CD8-positive, alpha-beta memory T cell (primary cell): ENCODE data around the gene MAOA. TPM values are rescaled to one million over a fixed set of nuclear protein-coding genes. Genes with fewer than 3 reads are reported as not detected.

ENCODE experiments used
- CTCF ChIA-PET: fragments of 350-600 bp; sonication (Branson Sonifier 250); formaldehyde crosslinking; loops from one replicate; lab custom pipeline; 2021; ENCODE audit warnings: antibody characterized with exemption; lab: Charles Lee
- POLR2A ChIA-PET: fragments of 350-600 bp; sonication (Branson Sonifier 250); formaldehyde crosslinking; loops from one replicate; lab custom pipeline; 2021; ENCODE audit warnings: antibody characterized with exemption; lab: Charles Lee
- DNase-seq, 5 donors: peaks; one replicate each; pipeline versions ENCODE4 v3.0.0 to v3.0.0-alpha.2; 2020 to 2022; ENCODE audit warnings: mixed read lengths in 1 of 5
- H3K27ac ChIP-seq: one replicate; pipeline ENCODE4 v1.7.0; 2013; ENCODE audit warnings: low read depth, mild to moderate bottlenecking, low read length, moderate library complexity
- H3K27me3 ChIP-seq: 2 replicates; pipeline ENCODE4 v1.7.0; 2013; ENCODE audit warnings: low read length, mild to moderate bottlenecking; ENCODE audit not compliant: insufficient read depth, poor library complexity, severe bottlenecking
- H3K36me3 ChIP-seq: 2 replicates; pipeline ENCODE4 v1.7.0; 2013; ENCODE audit warnings: mild to moderate bottlenecking, low read length, moderate library complexity; ENCODE audit not compliant: insufficient read depth
- H3K4me1 ChIP-seq: 2 replicates; pipeline ENCODE4 v1.7.0; 2013; ENCODE audit warnings: mild to moderate bottlenecking, low read length, moderate library complexity; ENCODE audit not compliant: insufficient read depth
- H3K4me3 ChIP-seq: 2 replicates; pipeline ENCODE4 v1.7.0; 2013; ENCODE audit warnings: mild to moderate bottlenecking, low read length
- H3K9me3 ChIP-seq: 2 replicates; pipeline ENCODE4 v1.7.0; 2013; ENCODE audit warnings: mild to moderate bottlenecking, low read length
- H3K27ac Mint-ChIP-seq, 8 donors: one replicate each; pipeline ENCODE4 v1.8.0; 2020 to 2021; ENCODE audit warnings: mixed read lengths in 8 of 8, mild to moderate bottlenecking in 6 of 8, inconsistent platforms in 3 of 8, moderate library complexity in 3 of 8
- H3K27me3 Mint-ChIP-seq, 2 donors: one replicate each; pipeline ENCODE4 v1.8.0; 2020 to 2021; ENCODE audit warnings: mixed read lengths in 2 of 2, mild to moderate bottlenecking in 1 of 2, moderate library complexity in 1 of 2
- H3K36me3 Mint-ChIP-seq, 3 donors: one replicate each; pipeline ENCODE4 v1.8.0; 2020 to 2021; ENCODE audit warnings: mixed read lengths in 3 of 3, inconsistent platforms in 1 of 3, mild to moderate bottlenecking in 1 of 3
- H3K4me1 Mint-ChIP-seq, 3 donors: one replicate each; pipeline ENCODE4 v1.8.0; 2020 to 2021; ENCODE audit warnings: mixed read lengths in 3 of 3, inconsistent platforms in 1 of 3, mild to moderate bottlenecking in 1 of 3
- H3K4me3 Mint-ChIP-seq, 7 donors: one replicate each; pipeline ENCODE4 v1.8.0; 2020 to 2021; ENCODE audit warnings: mixed read lengths in 7 of 7, mild to moderate bottlenecking in 6 of 7, moderate library complexity in 4 of 7, inconsistent platforms in 2 of 7
- H3K9me3 Mint-ChIP-seq, 5 donors: one replicate each; pipeline ENCODE4 v1.8.0; 2020 to 2022; ENCODE audit warnings: mixed read lengths in 5 of 5, mild to moderate bottlenecking in 3 of 5, moderate library complexity in 2 of 5, inconsistent platforms in 1 of 5
- polyA plus RNA-seq: library from polyadenylated mRNA; unstranded; fragments of 300-500 nt; fragmentation: Illumina TruSeq; gene quantifications from one replicate; pipeline ENCODE4 v1.2.3, GENCODE V29; 2021
- total RNA-seq, 2 experiments: library from RNA; stranded (reverse); gene quantifications; one replicate each; pipeline ENCODE4 v1.2.3, GENCODE V29; 2021

MAOA gene
- total and polyA plus RNA-seq, 3 experiments from 2014 or later: 4.4 to 22.5 (median 19.1) TPM

DNA sequence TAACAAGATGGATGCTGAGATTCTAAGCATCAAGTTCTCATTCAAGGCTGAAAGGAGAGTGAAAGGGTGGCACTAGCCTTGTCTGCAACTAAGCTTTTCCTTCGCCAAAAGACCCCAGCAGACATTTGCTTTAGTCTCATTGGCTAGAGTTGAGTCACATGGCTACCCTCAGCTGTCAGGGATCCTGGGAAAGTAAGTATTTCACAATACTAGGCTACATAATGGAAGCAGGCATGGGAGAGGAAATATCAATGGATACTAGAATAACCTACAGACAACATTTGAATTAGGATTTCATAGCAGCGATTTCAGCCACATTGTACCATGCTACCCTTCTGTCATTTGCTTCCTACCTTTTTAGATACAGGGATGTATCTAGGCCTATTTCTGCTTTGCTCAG, 29.1 kb downstream of the MAOA start:
- CTCF ChIA-PET: no interaction called here
- H3K9me3 ChIP-seq: no peaks in the 10 kb centered on the region
- Mint-ChIP-seq H3K4me3 (no peak overlapping the region), H3K4me1 (no peaks in the 10 kb centered on the region), H3K27me3 (peaks cover 2 to 11% of the 10 kb centered on the region in 2 donors), H3K27ac (no peak overlapping the region), H3K9me3 (peaks cover 0 to 2% (median 0%) of the 10 kb centered on the region in 5 donors), H3K36me3 (no peaks in the 10 kb centered on the region)
- DNase-seq: no peak
- H3K4me3 ChIP-seq: no peak overlapping the region
- H3K36me3 ChIP-seq: no peaks in the 10 kb centered on the region
- H3K27ac ChIP-seq: no peak overlapping the region
- H3K27me3 ChIP-seq: no peaks in the 10 kb centered on the region
- no peaks in the 10 kb centered on the region for H3K4me1 ChIP-seq
- POLR2A ChIA-PET: no interaction called here

DNA sequence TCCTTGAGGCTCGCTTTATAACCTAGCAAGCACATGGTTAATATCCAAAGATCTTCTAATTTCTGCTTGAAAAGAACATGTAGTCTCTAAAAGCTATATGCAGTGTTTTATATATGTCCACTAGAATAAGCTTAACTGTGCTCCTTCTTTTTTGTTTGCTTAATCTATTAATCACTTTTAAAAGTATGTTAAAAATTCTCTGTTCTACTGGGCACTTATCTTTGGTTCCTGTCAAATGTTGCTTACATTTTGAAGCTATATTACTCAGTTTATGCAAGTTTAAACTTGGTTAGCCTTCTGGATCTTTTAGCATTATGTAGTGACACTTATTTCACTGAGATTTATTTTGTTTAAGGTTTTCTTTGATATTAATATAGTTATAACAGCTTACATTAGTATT, 32.5 kb downstream of the MAOA start:
- Histone ChIP-seq H3K27ac (no peak overlapping the region), H3K4me3 (no peak overlapping the region), H3K9me3 (no peaks in the 10 kb centered on the region), H3K36me3 (no peaks in the 10 kb centered on the region), H3K27me3 (no peaks in the 10 kb centered on the region), H3K4me1 (no peaks in the 10 kb centered on the region)
- no peaks in the 10 kb centered on the region for H3K36me3 Mint-ChIP-seq
- no peak for DNase-seq
- H3K27me3 Mint-ChIP-seq: peaks cover 6 to 11% of the 10 kb centered on the region in 2 donors
- H3K27ac Mint-ChIP-seq: no peak overlapping the region
- POLR2A ChIA-PET: no interaction called here
- no peak overlapping the region for H3K4me3 Mint-ChIP-seq
- no peaks in the 10 kb centered on the region for H3K4me1 Mint-ChIP-seq
- H3K9me3 Mint-ChIP-seq: peaks cover 0 to 2% (median 0%) of the 10 kb centered on the region in 5 donors
- CTCF ChIA-PET: no interaction called here

GRCh38 chrX:43693602-43694406, 37.7 kb downstream of the MAOA start:
- no peak for DNase-seq
- H3K9me3 Mint-ChIP-seq: no peaks in the 10 kb centered on the region
- H3K4me3 Mint-ChIP-seq: no peak overlapping the region
- ChIA-PET CTCF (interaction anchor here (1.3 kb wide), 1 partner anchor 11 kb away, joined by 3 read pairs; no protein-coding TSS in a partner anchor), POLR2A (no interaction called here)
- Histone ChIP-seq H3K27me3 (no peaks in the 10 kb centered on the region), H3K36me3 (no peaks in the 10 kb centered on the region), H3K4me1 (no peaks in the 10 kb centered on the region), H3K9me3 (no peaks in the 10 kb centered on the region), H3K27ac (no peak overlapping the region), H3K4me3 (no peak overlapping the region)
- H3K27me3 Mint-ChIP-seq: peaks cover 4 to 10% of the 10 kb centered on the region in 2 donors
- H3K36me3 Mint-ChIP-seq: no peaks in the 10 kb centered on the region
- H3K27ac Mint-ChIP-seq: no peak overlapping the region
- no peaks in the 10 kb centered on the region for H3K4me1 Mint-ChIP-seq

DNA sequence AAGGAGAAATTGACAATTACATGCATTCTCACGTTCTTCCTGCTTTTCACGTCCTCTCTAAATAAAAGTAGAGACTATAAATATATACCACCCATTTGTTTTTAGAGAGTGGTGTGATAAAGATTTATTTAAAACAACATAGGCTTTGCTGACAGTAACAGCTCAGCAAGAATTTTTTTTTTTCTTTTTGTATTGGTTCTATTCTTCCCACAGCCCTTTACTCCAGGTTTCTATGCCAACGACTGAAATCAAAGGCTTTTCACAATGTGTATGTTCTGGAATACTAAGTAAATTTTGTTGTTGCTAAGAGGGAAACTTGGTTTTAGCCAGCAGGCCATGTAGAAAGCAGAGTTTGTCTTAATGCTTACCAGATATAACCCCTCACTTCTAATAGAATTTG, 43.4 kb downstream of the MAOA start:
- Mint-ChIP-seq H3K4me1 (no peaks in the 10 kb centered on the region), H3K9me3 (peaks cover 0 to 1% (median 0%) of the 10 kb centered on the region in 5 donors), H3K4me3 (no peak overlapping the region), H3K27me3 (peaks cover 12 to 15% of the 10 kb centered on the region in 2 donors), H3K36me3 (no peaks in the 10 kb centered on the region), H3K27ac (no peak overlapping the region)
- DNase-seq: no peak
- no peaks in the 10 kb centered on the region for H3K4me1 ChIP-seq
- H3K27me3 ChIP-seq: no peaks in the 10 kb centered on the region
- POLR2A ChIA-PET: no interaction called here
- H3K36me3 ChIP-seq: no peaks in the 10 kb centered on the region
- CTCF ChIA-PET: no interaction called here
- H3K4me3 ChIP-seq: no peak overlapping the region
- H3K9me3 ChIP-seq: no peaks in the 10 kb centered on the region
- H3K27ac ChIP-seq: no peak overlapping the region

DNA sequence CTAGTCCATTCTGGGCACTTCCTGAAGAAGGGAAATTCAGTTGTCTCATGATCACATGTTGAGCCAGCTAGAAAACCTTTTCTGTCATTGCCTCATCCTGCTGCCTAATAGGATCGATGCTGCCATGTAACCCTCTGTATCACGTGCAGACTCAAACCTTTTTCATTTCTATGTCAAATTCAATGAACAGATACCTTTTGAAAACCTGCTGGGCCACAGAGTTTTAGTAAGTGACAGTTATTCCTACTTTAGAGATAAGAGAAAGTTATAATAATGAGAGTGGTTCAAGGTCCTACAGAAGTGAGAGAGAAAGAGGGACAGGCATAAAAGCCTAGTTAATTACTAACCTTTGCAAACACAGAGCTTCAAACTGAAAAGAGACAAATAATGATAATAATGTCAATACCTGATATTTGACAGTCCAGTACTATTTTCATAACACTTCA, 46.0 kb downstream of the MAOA start:
- DNase-seq: no peak
- peaks cover 0 to 1% (median 0%) of the 10 kb centered on the region in 5 donors for H3K9me3 Mint-ChIP-seq
- no peaks in the 10 kb centered on the region for H3K4me1 ChIP-seq
- no peak overlapping the region for H3K4me3 Mint-ChIP-seq
- H3K4me1 Mint-ChIP-seq: no peaks in the 10 kb centered on the region
- no peak overlapping the region for H3K4me3 ChIP-seq
- no peaks in the 10 kb centered on the region for H3K27me3 ChIP-seq
- ChIA-PET POLR2A (no interaction called here), CTCF (no interaction called here)
- H3K36me3 Mint-ChIP-seq: no peaks in the 10 kb centered on the region
- no peaks in the 10 kb centered on the region for H3K9me3 ChIP-seq
- no peaks in the 10 kb centered on the region for H3K36me3 ChIP-seq
- no peak overlapping the region for H3K27ac Mint-ChIP-seq
- peaks cover 11 to 12% of the 10 kb centered on the region in 2 donors for H3K27me3 Mint-ChIP-seq
- H3K27ac ChIP-seq: no peak overlapping the region

- POLR2A ChIA-PET: no interaction called here
Observed at GRCh38 chrX:43702660-43703059, 46.6 kb downstream of the MAOA start.

GRCh38 chrX:43703211-43703791, 47.2 kb downstream of the MAOA start:
- Mint-ChIP-seq H3K9me3 (peaks cover 0 to 1% (median 0%) of the 10 kb centered on the region in 5 donors), H3K4me1 (no peaks in the 10 kb centered on the region), H3K4me3 (no peak overlapping the region), H3K27ac (no peak overlapping the region), H3K36me3 (no peaks in the 10 kb centered on the region), H3K27me3 (peaks cover 11 to 12% of the 10 kb centered on the region in 2 donors)
- no peaks in the 10 kb centered on the region for H3K27me3 ChIP-seq
- H3K27ac ChIP-seq: no peak overlapping the region
- CTCF ChIA-PET: no interaction called here
- no peak for DNase-seq
- POLR2A ChIA-PET: no interaction called here
- no peaks in the 10 kb centered on the region for H3K9me3 ChIP-seq
- H3K4me1 ChIP-seq: no peaks in the 10 kb centered on the region
- no peak overlapping the region for H3K4me3 ChIP-seq
- H3K36me3 ChIP-seq: no peaks in the 10 kb centered on the region

More at GRCh38 chrX:43702660-43703059, 46.6 kb downstream of the MAOA start:
- Mint-ChIP-seq H3K4me3 (no peak overlapping the region), H3K9me3 (peaks cover 0 to 1% (median 0%) of the 10 kb centered on the region in 5 donors), H3K27me3 (peaks cover 11 to 12% of the 10 kb centered on the region in 2 donors), H3K36me3 (no peaks in the 10 kb centered on the region), H3K4me1 (no peaks in the 10 kb centered on the region), H3K27ac (no peak overlapping the region)
- Histone ChIP-seq H3K36me3 (no peaks in the 10 kb centered on the region), H3K9me3 (no peaks in the 10 kb centered on the region), H3K4me3 (no peak overlapping the region), H3K27ac (no peak overlapping the region), H3K4me1 (no peaks in the 10 kb centered on the region), H3K27me3 (no peaks in the 10 kb centered on the region)
- CTCF ChIA-PET: no interaction called here
- no peak for DNase-seq

DNA sequence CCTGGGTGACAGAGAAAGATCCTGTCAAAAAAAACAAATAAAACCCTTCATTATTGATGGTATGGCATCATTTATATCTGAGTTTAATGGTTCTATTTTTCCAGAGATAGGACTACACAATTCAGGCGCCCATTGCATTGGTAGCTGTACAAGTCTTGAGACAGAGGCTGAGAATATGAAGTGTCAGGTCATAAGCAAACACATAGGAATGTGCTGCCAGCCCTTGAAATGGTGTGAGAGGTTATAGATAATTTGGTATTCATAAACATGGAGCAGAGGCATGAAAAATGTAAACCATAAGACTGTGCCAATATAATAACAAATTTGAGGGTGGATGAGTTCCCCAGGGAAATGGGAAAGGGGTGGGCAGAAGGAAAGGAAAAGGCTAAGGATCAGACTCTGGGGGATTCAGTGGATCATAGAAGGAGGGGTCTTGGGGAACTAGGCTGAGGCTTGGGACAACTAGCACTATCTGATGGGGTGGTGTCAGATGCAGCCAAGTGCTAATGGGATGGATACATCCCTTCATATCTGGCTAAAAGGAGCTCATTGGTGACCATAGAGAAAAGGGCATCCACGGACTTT, 50.8 kb downstream of the MAOA start:
- no peak overlapping the region for H3K27ac Mint-ChIP-seq
- H3K4me1 ChIP-seq: no peaks in the 10 kb centered on the region
- CTCF ChIA-PET: no interaction called here
- H3K9me3 ChIP-seq: no peaks in the 10 kb centered on the region
- no peaks in the 10 kb centered on the region for H3K4me1 Mint-ChIP-seq
- H3K4me3 Mint-ChIP-seq: no peak overlapping the region
- no peak overlapping the region for H3K4me3 ChIP-seq
- POLR2A ChIA-PET: no interaction called here
- no peaks in the 10 kb centered on the region for H3K27me3 ChIP-seq
- H3K36me3 ChIP-seq: no peaks in the 10 kb centered on the region
- no peak overlapping the region for H3K27ac ChIP-seq
- peaks cover 0 to 1% (median 0%) of the 10 kb centered on the region in 5 donors for H3K9me3 Mint-ChIP-seq
- peaks cover 5 to 8% of the 10 kb centered on the region in 2 donors for H3K27me3 Mint-ChIP-seq
- no peaks in the 10 kb centered on the region for H3K36me3 Mint-ChIP-seq
- no peak for DNase-seq
